GM23338 (cell line): Measurements from ENCODE around the gene GRID1. TPM values are rescaled to one million over a fixed set of nuclear protein-coding genes. Genes with fewer than 3 reads are reported as not detected.

Source experiments
- ATAC-seq: fragments of 200-7000 bp; cut with Tn5 transposase; 3 replicates; pipeline ENCODE4 v1.9.1; 2020
- DNase-seq: peaks from one replicate; pipeline ENCODE4 v3.0.0-alpha.2; 2015; ENCODE audit warnings: low spot score
- H2AFZ ChIP-seq: fragments of 200-600 bp; sonication (generic); 2 replicates; pipeline ENCODE4 v1.8.0; 2016; ENCODE audit warnings: antibody characterized with exemption, mild to moderate bottlenecking, moderate library complexity
- H3F3A ChIP-seq: fragments of 200-600 bp; sonication (generic); replicated peaks from 2 replicates; pipeline ENCODE4 v1.8.0; 2017; ENCODE audit warnings: antibody characterized with exemption, mixed run types, low read depth
- H3K27ac ChIP-seq: fragments of 200-600 bp; sonication (generic); 2 replicates; pipeline ENCODE4 v1.6.1; 2016; ENCODE audit warnings: low read depth
- H3K27me3 ChIP-seq: fragments of 200-600 bp; sonication (generic); 2 replicates; pipeline ENCODE4 v1.8.0; 2016; ENCODE audit warnings: mild to moderate bottlenecking, mixed run types, moderate library complexity; ENCODE audit not compliant: insufficient read depth
- H3K36me3 ChIP-seq: fragments of 200-600 bp; sonication (generic); 2 replicates; pipeline ENCODE4 v1.8.0; 2016; ENCODE audit warnings: mild to moderate bottlenecking; ENCODE audit not compliant: insufficient read depth
- H3K4me1 ChIP-seq: fragments of 200-600 bp; sonication (generic); 2 replicates; pipeline ENCODE4 v1.8.0; 2016; ENCODE audit warnings: mild to moderate bottlenecking, moderate library complexity; ENCODE audit not compliant: insufficient read depth
- H3K4me2 ChIP-seq: fragments of 200-600 bp; sonication (generic); 2 replicates; pipeline ENCODE4 v1.7.1; 2017; ENCODE audit warnings: mixed run types
- H3K4me3 ChIP-seq: fragments of 200-600 bp; sonication (generic); 2 replicates; pipeline ENCODE4 v1.6.1; 2016; ENCODE audit warnings: mixed run types
- H3K79me2 ChIP-seq: fragments of 200-600 bp; sonication (generic); replicated peaks from 2 replicates; pipeline ENCODE4 v1.8.0; 2017; ENCODE audit warnings: mild to moderate bottlenecking; ENCODE audit not compliant: insufficient read depth
- H3K9me2 ChIP-seq: fragments of 200-600 bp; sonication (generic); 2 replicates; pipeline ENCODE4 v1.8.0; 2017; ENCODE audit not compliant: insufficient read depth
- H4K20me1 ChIP-seq: fragments of 200-600 bp; sonication (generic); replicated peaks from 2 replicates; pipeline ENCODE4 v1.8.0; 2017; ENCODE audit warnings: mild to moderate bottlenecking; ENCODE audit not compliant: insufficient read depth
- H3K27ac Mint-ChIP-seq: 2 replicates; pipeline ENCODE4 v1.8.0; 2020; ENCODE audit warnings: inconsistent platforms, mild to moderate bottlenecking, moderate library complexity, mixed read lengths
- H3K27me3 Mint-ChIP-seq: 3 replicates; pipeline ENCODE4 v1.8.0; 2022; ENCODE audit warnings: low read depth, mild to moderate bottlenecking, moderate library complexity, mixed read lengths, inconsistent platforms; ENCODE audit not compliant: insufficient read depth, poor library complexity
- H3K36me3 Mint-ChIP-seq: 3 replicates; pipeline ENCODE4 v1.8.0; 2021; ENCODE audit warnings: low read depth, mild to moderate bottlenecking, inconsistent platforms, moderate library complexity, mixed read lengths
- H3K4me1 Mint-ChIP-seq: 3 replicates; pipeline ENCODE4 v1.8.0; 2020; ENCODE audit warnings: mild to moderate bottlenecking, inconsistent platforms, mixed read lengths
- H3K4me3 Mint-ChIP-seq: 3 replicates; pipeline ENCODE4 v1.8.0; 2021; ENCODE audit warnings: moderate library complexity, mild to moderate bottlenecking, inconsistent platforms, mixed read lengths
- H3K9me3 Mint-ChIP-seq: 3 replicates; pipeline ENCODE4 v1.8.0; 2020; ENCODE audit warnings: moderate library complexity, mild to moderate bottlenecking, inconsistent platforms, mixed read lengths
- CREB1 ChIP-seq: fragments of 250-450 bp; sonication (Bioruptor Pico); IDR thresholded peaks from 2 replicates; pipeline ENCODE4 v1.5.0; 2020; ENCODE audit warnings: low read depth, mild to moderate bottlenecking, moderate library complexity
- EZH2 ChIP-seq: fragments of 200-600 bp; sonication (generic); IDR thresholded peaks from one replicate; pipeline ENCODE4 v1.8.0; 2017; ENCODE audit warnings: antibody characterized with exemption, mild to moderate bottlenecking, low read depth; ENCODE audit not compliant: unreplicated experiment
- EZH2phosphoT487 ChIP-seq: fragments of 200-600 bp; sonication (generic); IDR thresholded peaks from one replicate; pipeline ENCODE4 v1.8.1; 2018; ENCODE audit warnings: antibody characterized with exemption; ENCODE audit not compliant: unreplicated experiment
- JUNB ChIP-seq: IDR thresholded peaks from one replicate; pipeline ENCODE4 v1.6.1; 2016; ENCODE audit warnings: antibody characterized with exemption; ENCODE audit not compliant: unreplicated experiment
- NANOG ChIP-seq: IDR thresholded peaks from 2 replicates; pipeline ENCODE4 v1.6.1; 2016; ENCODE audit warnings: antibody characterized with exemption, borderline replicate concordance
- POLR2AphosphoS5 ChIP-seq: IDR thresholded peaks from 2 replicates; pipeline ENCODE4 v1.6.1; 2016; ENCODE audit warnings: antibody characterized with exemption, low read depth
- STAT1 ChIP-seq: IDR thresholded peaks from one replicate; pipeline ENCODE4 v1.6.1; 2016; ENCODE audit warnings: antibody characterized with exemption; ENCODE audit not compliant: unreplicated experiment
- ZNF114 ChIP-seq: fragments of 250-450 bp; sonication (Bioruptor Pico); IDR thresholded peaks from 2 replicates; pipeline ENCODE4 v1.5.0; 2020; ENCODE audit warnings: mild to moderate bottlenecking, moderate library complexity
- ZNF331 ChIP-seq: fragments of 250-450 bp; sonication (Bioruptor Pico); IDR thresholded peaks from 2 replicates; pipeline ENCODE4 v1.5.0; 2020; ENCODE audit warnings: low read depth, mild to moderate bottlenecking, moderate library complexity
- polyA plus RNA-seq: library from polyadenylated mRNA; unstranded; fragments of >200 nt; fragmentation: Nextera tagmentation; extraction: Ambion mirVana; gene quantifications from 2 replicates; pipeline ENCODE4 v1.2.1, GENCODE V29; 2016
- total RNA-seq: library from RNA; depleted of rRNA; stranded (reverse); fragments of >200 nt; shearing (Covaris generic); gene quantifications from 2 replicates; pipeline ENCODE4 v1.2.3, GENCODE V29; 2014
- TF ChIP-seq, protein P1 (sequence below): fragments of 250-450 bp; sonication (Bioruptor Pico); IDR thresholded peaks from 2 replicates; pipeline ENCODE4 v1.5.0; 2020; ENCODE audit warnings: mild to moderate bottlenecking, moderate library complexity
- TF ChIP-seq, protein P2 (sequence below): IDR thresholded peaks from one replicate; pipeline ENCODE4 v1.6.1; 2018; ENCODE audit warnings: antibody characterized with exemption; ENCODE audit not compliant: unreplicated experiment
- TF ChIP-seq, protein P3 (sequence below): IDR thresholded peaks from 2 replicates; pipeline ENCODE4 v1.6.1; 2016; ENCODE audit warnings: antibody characterized with exemption
- TF ChIP-seq, protein P4 (sequence below), 2 experiments: fragments of 200-600 bp in 1 of 2; sonication (generic) in 1 of 2; conservative IDR thresholded peaks; 2 replicates each; pipeline versions ENCODE4 v1.5.1 to v1.6.1; 2016 to 2017; ENCODE audit warnings: antibody characterized with exemption in 2 of 2, low read depth in 2 of 2, mild to moderate bottlenecking in 2 of 2, moderate library complexity in 1 of 2

GRID1 gene
- total and polyA plus RNA-seq, 2 experiments from 2014 or later: 0.14 to 0.15 TPM

DNA sequence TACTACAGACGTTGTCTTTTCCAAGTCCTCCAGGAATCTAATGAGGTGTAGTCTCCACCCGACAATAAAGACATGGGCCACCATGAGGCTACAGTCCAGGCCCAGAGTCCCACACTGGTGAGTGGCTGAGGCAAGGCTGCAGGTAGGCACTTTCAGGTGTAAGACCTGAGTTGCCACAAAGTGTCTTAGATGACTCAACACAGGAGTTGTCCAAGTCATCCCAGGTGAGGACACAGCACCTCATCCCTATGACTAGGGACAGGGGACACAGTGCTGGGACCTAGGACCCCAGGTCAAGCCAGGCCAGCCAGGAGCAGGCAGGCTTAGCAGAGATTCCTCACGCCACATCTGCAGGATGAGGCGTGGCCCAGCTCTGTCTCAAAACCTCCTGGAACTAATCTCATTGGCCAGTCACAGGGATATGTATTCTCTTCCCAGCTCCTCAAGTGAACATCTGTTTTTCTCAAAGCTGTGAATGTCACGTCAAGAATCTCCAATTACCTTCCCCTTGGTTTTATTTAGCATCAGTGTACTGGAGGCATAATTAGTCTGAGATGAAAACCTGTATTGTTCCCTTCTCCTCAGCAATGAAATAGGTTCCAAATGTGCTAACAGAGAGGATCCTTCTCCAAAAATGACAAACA lies 254.6 kb downstream of the GRID1 start:
- Mint-ChIP-seq H3K9me3 (peaks cover 36% of the 10 kb centered on the region), H3K36me3 (no peaks in the 10 kb centered on the region; the same call in 2 of the 3 replicates), H3K4me3 (no peak overlapping the region), H3K27ac (no peak overlapping the region), H3K27me3 (peaks cover 4% of the 10 kb centered on the region), H3K4me1 (no peaks in the 10 kb centered on the region)
- Histone ChIP-seq H4K20me1 (no peaks in the 10 kb centered on the region), H2AFZ (no peak overlapping the region), H3K4me3 (no peak overlapping the region), H3K79me2 (no peaks in the 10 kb centered on the region), H3K36me3 (no peaks in the 10 kb centered on the region), H3K4me2 (no peak overlapping the region), H3K27ac (no peak overlapping the region), H3F3A (no peaks in the 10 kb centered on the region), H3K4me1 (no peaks in the 10 kb centered on the region), H3K27me3 (no peaks in the 10 kb centered on the region), H3K9me2 (0 out of 2 replicates have a peak, but pooled peaks cover 5% of the 10 kb centered on the region)
- no peak for TF ChIP-seq EZH2phosphoT487
- TF ChIP-seq EZH2: no peak
- TF ChIP-seq JUNB: no peak
- no peak for TF ChIP-seq CREB1 (CRISPR knock-in tag)
- TF ChIP-seq, protein P1, sequence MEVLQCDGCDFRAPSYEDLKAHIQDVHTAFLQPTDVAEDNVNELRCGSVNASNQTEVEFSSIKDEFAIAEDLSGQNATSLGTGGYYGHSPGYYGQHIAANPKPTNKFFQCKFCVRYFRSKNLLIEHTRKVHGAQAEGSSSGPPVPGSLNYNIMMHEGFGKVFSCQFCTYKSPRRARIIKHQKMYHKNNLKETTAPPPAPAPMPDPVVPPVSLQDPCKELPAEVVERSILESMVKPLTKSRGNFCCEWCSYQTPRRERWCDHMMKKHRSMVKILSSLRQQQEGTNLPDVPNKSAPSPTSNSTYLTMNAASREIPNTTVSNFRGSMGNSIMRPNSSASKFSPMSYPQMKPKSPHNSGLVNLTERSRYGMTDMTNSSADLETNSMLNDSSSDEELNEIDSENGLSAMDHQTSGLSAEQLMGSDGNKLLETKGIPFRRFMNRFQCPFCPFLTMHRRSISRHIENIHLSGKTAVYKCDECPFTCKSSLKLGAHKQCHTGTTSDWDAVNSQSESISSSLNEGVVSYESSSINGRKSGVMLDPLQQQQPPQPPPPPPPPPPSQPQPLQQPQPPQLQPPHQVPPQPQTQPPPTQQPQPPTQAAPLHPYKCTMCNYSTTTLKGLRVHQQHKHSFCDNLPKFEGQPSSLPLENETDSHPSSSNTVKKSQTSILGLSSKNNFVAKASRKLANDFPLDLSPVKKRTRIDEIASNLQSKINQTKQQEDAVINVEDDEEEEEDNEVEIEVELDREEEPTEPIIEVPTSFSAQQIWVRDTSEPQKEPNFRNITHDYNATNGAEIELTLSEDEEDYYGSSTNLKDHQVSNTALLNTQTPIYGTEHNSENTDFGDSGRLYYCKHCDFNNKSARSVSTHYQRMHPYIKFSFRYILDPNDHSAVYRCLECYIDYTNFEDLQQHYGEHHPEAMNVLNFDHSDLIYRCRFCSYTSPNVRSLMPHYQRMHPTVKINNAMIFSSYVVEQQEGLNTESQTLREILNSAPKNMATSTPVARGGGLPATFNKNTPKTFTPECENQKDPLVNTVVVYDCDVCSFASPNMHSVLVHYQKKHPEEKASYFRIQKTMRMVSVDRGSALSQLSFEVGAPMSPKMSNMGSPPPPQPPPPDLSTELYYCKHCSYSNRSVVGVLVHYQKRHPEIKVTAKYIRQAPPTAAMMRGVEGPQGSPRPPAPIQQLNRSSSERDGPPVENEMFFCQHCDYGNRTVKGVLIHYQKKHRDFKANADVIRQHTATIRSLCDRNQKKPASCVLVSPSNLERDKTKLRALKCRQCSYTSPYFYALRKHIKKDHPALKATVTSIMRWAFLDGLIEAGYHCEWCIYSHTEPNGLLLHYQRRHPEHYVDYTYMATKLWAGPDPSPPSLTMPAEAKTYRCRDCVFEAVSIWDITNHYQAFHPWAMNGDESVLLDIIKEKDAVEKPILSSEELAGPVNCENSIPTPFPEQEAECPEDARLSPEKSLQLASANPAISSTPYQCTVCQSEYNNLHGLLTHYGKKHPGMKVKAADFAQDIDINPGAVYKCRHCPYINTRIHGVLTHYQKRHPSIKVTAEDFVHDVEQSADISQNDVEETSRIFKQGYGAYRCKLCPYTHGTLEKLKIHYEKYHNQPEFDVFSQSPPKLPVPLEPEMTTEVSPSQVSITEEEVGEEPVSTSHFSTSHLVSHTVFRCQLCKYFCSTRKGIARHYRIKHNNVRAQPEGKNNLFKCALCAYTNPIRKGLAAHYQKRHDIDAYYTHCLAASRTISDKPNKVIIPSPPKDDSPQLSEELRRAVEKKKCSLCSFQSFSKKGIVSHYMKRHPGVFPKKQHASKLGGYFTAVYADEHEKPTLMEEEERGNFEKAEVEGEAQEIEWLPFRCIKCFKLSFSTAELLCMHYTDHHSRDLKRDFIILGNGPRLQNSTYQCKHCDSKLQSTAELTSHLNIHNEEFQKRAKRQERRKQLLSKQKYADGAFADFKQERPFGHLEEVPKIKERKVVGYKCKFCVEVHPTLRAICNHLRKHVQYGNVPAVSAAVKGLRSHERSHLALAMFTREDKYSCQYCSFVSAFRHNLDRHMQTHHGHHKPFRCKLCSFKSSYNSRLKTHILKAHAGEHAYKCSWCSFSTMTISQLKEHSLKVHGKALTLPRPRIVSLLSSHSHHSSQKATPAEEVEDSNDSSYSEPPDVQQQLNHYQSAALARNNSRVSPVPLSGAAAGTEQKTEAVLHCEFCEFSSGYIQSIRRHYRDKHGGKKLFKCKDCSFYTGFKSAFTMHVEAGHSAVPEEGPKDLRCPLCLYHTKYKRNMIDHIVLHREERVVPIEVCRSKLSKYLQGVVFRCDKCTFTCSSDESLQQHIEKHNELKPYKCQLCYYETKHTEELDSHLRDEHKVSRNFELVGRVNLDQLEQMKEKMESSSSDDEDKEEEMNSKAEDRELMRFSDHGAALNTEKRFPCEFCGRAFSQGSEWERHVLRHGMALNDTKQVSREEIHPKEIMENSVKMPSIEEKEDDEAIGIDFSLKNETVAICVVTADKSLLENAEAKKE (CRISPR knock-in tag): no peak
- no peak for TF ChIP-seq ZNF331 (CRISPR knock-in tag)
- TF ChIP-seq STAT1: no peak
- TF ChIP-seq, protein P2, sequence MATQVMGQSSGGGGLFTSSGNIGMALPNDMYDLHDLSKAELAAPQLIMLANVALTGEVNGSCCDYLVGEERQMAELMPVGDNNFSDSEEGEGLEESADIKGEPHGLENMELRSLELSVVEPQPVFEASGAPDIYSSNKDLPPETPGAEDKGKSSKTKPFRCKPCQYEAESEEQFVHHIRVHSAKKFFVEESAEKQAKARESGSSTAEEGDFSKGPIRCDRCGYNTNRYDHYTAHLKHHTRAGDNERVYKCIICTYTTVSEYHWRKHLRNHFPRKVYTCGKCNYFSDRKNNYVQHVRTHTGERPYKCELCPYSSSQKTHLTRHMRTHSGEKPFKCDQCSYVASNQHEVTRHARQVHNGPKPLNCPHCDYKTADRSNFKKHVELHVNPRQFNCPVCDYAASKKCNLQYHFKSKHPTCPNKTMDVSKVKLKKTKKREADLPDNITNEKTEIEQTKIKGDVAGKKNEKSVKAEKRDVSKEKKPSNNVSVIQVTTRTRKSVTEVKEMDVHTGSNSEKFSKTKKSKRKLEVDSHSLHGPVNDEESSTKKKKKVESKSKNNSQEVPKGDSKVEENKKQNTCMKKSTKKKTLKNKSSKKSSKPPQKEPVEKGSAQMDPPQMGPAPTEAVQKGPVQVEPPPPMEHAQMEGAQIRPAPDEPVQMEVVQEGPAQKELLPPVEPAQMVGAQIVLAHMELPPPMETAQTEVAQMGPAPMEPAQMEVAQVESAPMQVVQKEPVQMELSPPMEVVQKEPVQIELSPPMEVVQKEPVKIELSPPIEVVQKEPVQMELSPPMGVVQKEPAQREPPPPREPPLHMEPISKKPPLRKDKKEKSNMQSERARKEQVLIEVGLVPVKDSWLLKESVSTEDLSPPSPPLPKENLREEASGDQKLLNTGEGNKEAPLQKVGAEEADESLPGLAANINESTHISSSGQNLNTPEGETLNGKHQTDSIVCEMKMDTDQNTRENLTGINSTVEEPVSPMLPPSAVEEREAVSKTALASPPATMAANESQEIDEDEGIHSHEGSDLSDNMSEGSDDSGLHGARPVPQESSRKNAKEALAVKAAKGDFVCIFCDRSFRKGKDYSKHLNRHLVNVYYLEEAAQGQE: no peak
- no peak for TF ChIP-seq ZNF114 (CRISPR knock-in tag)
- TF ChIP-seq POLR2AphosphoS5: no peak
- TF ChIP-seq, protein P3, sequence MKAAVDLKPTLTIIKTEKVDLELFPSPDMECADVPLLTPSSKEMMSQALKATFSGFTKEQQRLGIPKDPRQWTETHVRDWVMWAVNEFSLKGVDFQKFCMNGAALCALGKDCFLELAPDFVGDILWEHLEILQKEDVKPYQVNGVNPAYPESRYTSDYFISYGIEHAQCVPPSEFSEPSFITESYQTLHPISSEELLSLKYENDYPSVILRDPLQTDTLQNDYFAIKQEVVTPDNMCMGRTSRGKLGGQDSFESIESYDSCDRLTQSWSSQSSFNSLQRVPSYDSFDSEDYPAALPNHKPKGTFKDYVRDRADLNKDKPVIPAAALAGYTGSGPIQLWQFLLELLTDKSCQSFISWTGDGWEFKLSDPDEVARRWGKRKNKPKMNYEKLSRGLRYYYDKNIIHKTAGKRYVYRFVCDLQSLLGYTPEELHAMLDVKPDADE: no peak
- TF ChIP-seq, protein P4, sequence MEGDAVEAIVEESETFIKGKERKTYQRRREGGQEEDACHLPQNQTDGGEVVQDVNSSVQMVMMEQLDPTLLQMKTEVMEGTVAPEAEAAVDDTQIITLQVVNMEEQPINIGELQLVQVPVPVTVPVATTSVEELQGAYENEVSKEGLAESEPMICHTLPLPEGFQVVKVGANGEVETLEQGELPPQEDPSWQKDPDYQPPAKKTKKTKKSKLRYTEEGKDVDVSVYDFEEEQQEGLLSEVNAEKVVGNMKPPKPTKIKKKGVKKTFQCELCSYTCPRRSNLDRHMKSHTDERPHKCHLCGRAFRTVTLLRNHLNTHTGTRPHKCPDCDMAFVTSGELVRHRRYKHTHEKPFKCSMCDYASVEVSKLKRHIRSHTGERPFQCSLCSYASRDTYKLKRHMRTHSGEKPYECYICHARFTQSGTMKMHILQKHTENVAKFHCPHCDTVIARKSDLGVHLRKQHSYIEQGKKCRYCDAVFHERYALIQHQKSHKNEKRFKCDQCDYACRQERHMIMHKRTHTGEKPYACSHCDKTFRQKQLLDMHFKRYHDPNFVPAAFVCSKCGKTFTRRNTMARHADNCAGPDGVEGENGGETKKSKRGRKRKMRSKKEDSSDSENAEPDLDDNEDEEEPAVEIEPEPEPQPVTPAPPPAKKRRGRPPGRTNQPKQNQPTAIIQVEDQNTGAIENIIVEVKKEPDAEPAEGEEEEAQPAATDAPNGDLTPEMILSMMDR (conservative IDR thresholded peaks at IDR 0.05; ENCODE audit: low read depth in 2 of 2): no peak
- no peak for TF ChIP-seq NANOG
- ATAC-seq (no peak), DNase-seq (no peak)
